Activated CD4-positive, alpha-beta T cell treated with anti-CD3 and anti-CD28 coated beads, Interleukin-2, amount 50 U/mL, for 1 hour (primary cell): ENCODE results near the gene BCL3.

Experiments
- DNase-seq: peaks from one replicate; pipeline ENCODE4 v3.0.0-alpha.2; 2020

Gene BCL3

DNA sequence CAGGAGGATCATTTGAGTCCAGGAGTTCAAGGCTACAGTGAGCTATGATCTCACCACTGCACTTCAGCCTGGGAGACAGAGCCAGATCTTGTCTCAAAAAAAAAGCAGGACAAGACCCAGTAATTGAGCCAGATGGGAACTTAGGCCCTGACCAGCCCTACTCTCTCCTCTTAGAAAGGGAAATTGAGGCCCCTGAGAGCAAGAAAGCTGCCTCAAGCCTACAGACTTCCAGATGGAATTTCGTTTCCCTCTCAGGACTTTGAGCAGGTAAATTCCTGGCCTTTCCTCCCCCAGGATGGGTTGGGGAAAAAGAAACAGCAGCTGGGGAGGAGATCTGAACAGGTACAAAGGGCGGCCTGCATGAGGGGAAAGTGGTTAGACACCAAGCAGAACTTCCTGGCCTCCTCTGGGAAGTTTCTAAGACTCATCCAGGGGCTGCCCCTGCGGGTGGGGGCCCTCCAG, 3.6 kb upstream of the BCL3 start:
- DNase-seq: no peak

DNA sequence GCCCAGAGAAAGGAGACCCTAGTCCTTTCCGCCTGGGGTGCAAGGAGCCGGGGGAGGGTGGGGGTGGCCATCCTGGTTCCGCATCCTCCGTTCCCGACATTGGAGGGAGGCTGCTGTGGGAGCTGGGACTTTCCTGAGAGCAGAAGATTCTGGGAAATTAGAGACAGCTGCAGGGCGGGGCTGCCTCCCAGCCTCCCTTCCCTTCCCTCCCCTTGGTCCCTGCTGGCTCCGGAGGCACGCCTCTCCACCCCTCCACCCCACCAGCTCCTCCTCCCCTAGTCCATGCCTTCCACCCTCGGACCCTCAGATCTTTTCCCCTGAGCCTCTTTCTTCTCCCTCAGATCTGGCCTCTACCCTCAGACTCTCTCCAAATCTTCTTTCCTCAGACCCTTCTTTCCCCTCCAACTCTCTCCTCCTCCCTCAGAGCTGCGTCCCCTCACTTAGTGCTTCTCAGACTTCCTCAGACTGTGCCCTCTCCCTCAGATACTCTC, 3.1 kb upstream of the BCL3 start:
- DNase-seq: no peak

DNA sequence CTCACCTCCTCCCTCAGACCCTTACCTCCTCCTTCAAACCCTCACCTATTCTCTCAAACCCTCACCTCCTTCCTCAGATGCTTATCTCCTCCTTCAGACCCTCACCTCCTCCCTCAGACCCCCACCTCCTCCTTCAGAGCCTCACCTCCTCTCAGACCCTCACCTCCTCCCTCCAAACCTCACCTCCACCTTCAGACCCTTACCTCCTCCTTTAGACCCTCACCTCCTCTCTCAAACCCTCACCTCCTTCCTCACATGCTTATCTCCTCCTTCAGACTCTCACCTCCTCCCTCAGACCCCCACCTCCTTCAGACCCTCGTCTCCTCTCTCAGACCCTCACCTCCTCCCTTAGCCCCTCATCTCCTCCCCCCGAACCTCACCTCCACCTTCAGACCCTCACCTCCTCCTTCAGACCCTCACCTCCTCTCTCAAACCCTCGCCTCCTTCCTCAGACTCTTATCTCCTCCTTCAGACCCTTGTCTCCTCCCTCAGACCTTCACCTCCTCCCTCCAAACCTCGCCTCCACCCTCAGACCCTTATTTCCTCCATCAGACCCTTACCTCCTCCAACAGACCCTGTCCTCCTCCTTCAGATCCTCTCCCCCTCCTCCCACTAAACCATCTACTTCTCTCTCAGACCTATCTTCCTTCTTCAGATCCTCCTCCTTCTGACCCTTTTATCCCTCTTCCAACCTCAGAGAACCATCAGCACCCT, 2.5 kb upstream of the BCL3 start:
- DNase-seq: no peak

DNA sequence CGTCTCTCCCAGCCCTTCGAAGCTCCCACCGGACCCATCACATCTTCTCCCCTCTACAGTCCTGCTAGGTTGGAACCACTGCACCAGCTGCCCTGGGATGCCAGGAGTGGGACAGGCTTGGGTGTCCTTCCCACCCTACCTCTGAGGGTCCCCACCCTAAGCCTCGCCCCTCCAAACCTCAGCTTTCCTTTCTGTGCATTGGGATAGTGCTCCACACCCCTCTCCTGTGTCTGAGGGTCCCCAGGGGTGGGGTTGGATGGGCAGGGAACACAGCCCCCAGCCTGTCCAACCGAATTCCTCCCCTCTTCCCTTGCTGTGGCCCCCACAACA, 1.9 kb upstream of the BCL3 start:
- no peak for DNase-seq

DNA sequence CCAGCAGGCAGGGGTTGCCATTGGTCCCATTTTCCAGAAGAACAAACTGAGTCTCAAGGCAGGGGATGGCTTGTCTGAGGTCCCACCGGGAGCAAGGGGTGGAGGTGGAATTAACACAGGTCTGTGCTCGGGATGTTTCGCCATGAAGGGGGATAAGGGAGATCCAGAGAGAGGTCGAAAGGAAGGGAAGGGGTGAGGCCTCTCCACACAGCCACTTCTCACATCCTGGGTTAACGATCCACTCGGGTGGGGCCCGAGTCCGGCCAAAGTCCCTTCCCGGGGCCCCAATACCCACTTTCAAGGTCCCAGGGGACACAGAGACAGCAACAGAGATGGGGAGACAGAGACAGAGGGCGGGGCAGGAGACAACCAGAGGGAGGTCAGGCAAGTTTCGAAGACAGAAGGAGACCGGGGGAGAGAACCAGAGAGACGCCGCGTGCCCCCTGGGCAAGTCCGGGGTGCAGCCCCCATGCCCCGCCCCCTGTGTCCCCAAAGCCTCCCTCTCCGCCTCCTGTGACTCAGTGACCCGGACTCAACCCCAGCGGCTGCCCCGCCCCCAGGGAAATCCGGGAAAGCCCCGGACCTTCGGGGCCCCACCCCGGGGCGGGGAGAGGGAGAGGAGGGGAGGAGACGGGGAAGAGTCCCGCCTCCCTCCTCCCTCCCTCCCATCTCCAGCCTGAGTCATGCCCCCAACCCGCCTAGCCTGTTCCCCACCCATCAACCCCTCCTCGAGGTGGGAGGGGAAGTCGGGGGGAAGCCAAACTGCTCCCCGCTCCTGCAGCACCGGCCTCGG, 1.4 kb upstream of the BCL3 start:
- DNase-seq: peak; percentile 90

DNA sequence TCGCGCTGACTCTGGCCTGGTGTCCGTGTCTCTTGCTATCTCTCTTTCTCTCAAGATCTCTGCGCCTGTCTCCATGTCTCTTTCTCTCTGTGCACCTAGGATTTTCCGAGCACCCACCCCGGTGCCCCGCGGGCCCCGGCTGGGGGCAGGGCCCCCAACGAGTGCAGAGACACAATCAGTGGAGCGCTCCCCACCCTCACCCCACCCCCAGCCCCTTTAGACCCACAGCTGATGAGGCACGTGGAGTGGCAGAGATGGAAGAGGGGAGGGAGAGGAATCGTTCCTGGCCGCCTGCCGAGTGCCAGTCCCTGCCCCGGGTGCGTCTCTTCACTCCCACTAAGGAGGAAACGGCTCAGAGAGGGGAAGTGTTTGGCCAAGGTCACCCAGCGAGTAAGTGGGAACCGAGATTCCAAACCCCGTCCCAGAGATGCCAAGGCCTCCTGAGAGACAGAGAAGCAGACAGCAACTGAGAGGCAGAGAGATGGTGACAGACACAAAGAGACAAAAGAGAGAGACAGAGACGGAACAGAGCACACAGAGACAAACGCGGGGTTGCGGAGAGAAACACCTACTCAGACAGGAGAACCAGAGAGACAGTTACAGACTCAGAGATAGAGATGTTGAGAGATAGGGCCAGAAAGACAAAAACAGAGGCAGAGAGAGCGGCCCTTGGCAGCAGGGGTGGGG, 626 bp upstream of the BCL3 start:
- DNase-seq: peak; percentile 21

DNA sequence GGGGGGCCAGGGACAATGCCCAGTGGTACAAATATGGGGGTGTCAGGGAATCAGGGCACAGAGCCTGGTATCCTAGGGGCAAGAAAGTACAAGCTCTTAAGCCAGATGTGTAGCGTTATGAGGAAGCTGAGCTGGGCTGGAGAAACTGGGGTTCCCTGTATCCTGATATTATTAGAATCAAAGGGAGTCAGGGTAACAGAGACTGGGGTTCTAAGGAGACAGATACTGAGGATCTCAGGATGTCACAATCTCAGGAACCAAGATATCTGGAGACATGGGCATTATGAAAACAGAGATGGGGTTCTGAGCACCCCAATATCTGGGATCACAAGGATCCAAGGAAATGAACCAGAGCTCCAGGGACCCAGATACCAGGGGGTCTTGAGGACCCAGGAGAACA, 784 bp downstream of the BCL3 start:
- DNase-seq: no peak

DNA sequence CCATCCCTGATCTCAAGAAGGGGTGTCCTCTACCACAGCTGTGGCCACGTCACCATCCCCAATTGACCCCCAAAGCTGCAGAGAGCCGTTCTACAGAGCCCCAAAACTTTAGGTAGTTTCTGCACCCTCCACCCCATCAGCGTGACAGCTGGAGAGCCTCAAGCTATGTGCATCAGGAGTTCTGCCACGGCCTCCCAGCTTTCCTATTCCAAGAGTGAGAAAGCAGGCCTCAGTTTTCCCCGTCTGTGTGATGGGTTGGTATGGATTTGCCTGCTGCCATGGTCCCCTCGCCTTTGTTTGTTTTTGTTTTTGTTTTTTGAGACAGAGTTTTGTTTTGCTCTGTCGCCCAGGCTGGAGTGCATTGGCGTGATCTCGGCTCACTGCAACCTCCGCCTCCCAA, 1.5 kb downstream of the BCL3 start:
- DNase-seq: no peak

DNA sequence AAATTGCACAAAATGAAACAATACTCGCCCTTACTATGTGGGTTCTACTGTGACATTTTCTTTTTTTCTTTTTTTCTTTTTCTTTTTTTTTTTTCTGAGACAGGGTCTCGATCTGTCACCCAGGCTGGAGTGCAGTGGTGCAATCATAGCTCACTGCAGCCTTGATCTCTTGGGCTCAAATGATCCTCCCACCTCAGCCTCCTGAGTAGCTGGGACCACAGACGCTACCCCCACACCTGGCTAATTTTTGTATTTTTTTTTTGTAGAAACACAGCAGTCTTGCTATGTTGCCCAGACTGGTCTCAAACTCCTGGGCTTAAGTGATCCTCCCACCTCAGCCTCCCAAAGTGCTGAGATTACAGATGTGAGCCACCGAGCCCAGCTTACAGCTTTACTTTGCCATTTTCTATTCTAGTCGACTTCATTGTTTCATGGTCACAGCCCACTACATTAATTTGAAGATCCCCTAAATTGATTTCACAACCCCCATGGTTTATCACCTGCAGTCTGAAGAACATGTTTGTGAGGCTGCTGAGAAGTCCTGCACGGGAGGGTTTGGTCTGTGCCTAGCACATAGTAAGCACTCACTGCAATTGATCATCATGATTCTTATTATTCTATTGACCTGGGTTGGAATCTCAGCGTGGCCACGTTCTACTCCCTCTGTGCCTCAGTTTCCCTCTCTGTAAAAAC, 3.8 kb downstream of the BCL3 start:
- DNase-seq: no peak

DNA sequence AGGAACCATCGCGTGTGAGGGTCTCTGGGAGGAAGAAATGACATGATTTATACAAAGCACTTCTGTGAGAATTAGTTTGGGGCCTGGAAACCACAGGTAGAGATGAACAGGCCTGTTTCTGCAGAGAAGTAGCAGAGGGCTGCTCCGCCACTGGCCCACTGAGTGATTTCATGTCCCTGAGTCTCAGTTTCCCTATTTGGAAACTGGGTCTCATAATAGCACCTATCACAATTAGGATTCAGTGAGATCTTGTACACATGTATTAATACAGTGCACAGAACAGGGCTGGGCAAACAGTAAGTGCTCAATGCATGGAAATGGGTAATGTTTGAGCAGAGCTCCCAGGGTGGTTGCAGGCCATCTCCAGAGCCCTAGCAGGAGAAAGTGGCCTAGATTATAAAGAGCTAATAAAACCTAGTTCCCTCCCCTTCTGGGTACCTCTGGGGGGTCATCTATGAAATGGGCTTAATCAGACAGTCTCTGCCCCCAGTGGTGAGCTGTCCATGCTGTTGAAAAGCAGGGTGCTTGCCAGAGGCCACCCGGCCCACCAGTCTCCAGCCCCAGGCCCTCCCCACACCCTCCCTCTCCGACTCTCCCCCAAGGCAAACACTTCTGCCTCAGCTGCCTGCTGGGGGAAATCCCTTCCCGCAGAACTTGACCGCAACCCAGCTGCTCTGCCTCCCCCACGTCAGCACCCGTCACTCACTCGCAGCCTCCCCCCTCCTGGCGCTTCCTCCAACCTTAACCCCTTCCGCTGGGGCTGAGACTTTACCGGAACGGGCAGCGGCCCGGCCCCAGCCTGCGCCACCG, 4.5 kb downstream of the BCL3 start:
- DNase-seq: peak; percentile 92

DNA sequence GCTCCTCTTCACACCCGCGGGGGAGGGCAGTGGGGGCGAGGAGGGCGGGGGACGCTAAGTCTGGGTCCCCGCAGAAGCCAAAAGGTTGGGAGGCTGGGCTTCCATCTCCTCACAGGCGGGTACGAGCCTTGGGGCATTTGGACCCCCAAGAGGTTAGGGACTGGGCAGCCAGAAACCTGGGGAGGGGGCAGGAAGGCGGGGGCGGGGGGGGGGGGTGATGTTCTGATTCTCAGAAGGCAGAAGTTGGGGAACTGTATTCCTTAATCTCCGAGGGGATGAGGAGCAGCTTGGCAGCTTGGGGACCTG, 5.1 kb downstream of the BCL3 start:
- no peak for DNase-seq

DNA sequence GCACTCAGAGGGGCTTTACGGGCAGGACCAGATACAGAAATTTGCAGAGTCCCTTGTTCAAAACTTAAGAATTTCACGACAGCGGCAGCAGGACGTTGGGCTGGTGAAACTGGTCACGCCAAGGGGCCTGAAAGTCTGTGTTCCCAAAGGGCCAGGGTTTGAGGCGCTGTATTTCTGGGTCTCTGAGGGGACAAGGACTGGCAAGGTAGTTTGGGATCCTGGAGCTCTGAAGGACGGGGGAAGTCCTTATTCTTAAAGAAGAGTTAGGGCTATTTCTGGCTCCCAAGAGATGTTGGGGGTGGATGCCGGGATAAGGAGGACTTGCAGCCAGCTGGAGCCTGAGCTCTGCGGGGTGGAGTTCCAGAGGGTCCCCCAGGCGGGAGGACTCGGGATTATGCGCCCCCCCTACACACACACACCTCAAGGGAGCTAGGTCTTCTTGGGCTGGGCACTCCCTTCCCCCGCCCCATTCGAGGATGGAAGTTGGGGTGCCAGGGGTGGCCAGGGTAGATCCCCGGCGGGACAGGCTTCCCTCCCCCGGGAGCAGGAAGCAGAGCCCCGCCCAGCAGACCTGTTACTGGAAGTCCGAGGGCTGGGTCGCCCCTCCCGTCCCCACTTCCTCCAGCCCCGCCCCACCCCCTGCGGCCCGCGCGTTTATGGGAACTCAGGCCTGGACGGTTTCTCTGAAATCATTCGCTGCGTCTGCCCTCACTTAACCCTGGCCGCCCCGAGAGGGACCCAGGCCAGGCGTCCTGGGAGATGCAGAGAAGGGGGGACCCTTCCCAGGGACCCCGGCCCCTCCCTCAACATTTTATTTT, 5.6 kb downstream of the BCL3 start:
- peak; percentile 50 for DNase-seq

DNA sequence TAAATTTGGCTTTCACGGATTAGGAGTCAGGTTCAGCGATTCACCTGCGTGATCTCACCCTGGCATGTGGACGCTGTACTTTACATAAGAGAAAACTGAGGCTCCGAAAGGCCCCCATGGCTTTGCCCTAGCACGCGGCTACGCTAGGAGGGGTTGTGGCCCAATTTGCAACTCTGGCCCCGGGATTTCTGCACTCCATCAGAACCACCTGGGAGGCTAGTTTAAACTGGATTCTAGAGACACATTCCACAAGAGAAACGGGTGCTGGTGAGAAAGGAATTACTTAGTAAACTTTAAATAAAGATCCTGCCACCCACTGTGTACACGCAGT, 6.2 kb downstream of the BCL3 start:
- no peak for DNase-seq

DNA sequence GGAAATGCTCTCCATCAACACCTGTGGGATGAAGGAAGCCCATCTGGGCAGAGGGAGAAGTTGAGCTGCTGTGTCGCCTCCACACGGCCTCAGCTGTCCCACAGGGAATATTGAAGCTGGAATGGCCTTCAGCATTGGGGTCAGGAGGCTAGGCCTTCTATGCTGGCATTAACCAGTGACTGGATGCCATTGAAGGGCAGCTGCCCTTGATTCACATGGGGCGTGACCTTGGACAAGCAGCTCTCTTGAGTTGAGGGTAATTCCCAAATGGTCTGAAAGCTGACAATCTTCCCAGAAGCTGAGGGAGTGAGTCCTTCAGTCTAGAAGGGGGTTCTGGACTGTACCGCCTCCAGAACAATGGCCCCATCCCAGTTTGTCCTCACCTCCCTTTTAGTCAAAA, 6.7 kb downstream of the BCL3 start:
- no peak for DNase-seq

DNA sequence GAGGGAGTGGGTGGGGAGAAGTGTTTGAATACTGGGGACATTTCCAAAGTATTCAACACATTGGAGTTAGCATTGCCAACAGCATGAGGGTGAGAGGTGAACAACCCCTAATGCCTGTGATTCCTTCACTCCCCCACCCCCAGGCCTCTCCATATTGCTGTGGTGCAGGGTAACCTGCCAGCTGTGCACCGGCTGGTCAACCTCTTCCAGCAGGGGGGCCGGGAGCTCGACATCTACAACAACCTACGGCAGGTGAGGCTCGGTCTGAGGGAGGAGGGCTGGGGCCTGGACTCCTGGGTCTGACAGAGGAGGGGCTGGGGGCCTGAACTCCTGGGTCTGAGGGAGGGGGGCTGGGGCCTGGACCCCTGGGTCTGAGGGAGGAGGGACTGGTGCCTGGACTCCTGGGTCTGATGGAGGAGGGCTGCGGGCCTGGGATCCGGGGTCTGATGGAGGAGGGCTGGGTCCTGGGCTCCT, 7.6 kb downstream of the BCL3 start:
- no peak for DNase-seq

DNA sequence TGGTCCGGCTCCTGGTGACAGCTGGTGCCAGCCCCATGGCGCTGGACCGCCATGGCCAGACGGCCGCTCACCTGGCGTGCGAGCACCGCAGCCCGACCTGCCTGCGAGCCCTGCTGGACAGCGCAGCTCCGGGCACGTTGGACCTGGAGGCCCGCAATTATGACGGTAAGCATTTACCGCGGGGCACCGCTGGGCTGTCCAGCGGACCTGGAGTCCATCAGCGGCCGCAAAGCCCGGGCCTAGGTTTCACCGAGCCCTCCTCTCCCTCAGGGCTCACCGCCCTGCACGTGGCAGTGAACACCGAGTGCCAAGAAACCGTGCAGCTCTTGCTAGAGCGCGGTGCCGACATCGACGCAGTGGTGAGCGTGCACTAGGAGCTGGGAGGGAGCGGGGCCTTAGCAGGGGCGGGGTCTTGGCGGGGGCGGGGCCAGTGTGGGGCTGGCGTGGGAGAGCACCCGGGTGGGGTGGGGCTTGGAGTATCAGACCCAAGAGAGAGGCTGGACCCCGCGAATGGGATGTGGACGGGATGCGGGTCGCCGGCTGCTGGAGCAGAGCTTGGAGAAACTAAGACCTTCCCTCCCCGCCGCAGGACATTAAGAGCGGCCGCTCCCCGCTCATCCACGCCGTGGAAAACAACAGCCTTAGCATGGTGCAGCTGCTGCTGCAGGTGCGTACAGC, 8.7 kb downstream of the BCL3 start:
- no peak for DNase-seq

DNA sequence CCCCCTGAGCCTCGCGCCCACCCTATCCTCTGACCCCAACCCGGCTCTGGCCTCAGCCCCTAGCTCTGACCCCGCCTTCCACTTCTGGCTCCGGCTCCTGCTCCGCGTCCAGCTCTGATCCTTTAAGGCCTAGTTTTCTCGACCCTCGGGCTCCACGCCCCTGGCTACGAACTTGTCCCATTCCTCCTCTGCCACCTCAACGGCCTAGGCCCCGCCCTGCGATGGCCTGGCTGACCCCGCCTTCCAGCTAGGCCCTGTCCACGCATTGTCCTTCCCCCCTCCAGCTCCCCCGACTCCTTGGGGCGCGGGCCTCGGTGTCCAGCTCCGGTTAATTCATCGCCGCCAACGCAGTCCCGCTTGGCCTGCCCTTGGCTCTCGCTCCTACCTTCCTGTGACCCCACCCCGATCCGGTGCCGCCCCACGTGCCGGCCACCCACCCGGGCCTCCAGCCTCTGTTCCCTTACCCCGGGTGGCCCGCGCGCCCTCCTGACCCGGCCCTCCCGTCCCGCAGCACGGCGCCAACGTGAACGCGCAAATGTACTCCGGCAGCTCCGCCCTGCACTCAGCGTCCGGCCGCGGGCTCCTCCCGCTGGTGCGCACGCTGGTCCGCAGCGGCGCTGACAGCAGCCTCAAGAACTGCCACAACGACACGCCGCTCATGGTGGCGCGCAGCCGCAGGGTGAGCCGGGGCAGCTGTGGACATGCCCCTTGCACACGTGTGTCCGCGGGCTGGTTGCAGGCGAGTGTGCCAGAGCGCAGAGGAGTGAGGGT, 9.4 kb downstream of the BCL3 start:
- no peak for DNase-seq

DNA sequence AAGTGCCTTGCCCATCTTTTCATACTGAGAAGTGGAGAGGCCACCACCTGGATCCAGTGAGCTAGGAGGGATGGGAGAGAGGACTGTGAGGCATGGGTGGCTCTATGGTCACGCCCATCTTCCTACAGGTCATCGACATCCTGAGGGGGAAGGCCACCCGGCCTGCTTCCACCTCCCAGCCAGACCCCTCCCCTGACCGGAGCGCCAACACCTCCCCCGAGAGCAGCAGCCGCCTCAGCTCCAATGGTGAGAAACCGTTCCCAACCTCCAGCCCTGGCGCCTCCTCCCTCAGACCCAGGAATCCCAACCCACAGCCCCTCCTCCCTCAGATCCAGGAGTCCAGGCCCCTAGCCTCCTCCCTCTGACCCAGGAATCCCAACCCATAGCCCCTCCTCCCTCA, 10.1 kb downstream of the BCL3 start:
- DNase-seq: no peak

DNA sequence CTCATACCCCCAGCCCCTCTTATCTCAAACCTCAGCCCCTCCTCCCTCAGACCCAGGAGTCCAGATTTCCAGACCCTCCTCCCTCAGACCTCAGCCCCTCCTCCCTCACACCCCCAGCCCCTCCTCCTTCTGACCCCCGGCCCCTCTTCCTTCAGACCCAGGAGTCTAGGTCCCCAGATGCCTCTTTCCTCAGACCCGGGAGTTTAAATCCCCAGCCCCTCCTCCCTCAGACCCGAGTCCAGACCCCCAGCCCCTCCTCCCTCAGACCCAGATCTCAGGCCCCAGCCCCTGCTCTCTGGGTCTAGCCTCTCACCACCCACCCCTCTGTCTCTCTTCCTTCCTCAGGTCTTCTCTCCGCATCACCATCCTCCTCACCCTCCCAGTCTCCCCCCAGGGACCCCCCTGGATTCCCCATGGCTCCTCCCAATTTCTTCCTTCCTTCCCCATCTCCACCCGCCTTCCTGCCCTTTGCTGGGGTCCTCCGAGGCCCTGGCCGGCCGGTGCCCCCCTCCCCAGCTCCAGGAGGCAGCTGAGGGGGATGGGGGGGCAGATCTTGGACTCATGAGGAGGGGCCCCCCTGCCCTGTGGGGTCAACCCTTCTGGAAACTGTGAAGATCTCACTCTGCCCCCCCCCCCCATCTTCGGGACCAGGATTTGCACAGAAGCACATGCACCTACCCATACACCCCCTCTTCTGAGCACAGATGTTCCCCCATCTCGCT, 10.7 kb downstream of the BCL3 start:
- no peak for DNase-seq

DNA sequence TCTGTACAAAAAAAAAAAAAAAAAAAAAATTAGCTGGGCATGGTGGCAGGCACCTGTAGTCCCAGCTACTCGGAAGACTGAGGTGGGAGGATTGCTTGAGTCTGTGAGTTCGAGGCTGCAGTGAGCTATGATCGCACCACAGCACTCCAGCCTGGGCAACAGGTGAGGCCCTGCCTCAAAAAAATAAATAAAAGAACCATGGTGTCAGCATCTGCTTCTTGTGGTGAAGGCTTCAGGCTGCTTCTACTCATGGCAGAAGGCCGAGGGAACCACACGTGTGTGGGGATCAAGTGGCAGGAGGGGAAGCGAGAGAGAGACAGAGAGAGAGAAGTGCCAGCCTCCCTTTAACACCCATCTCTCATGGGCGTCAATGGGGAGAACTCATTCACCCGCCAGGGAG, 13.5 kb downstream of the BCL3 start:
- no peak for DNase-seq
